Left kidney (tissue), 8 donors: ENCODE measurements around the gene PSMC3. TPM values are rescaled to one million over a fixed set of nuclear protein-coding genes. Genes with fewer than 3 reads are reported as not detected.

Source experiments
- DNase-seq: peaks from one replicate; pipeline ENCODE4 v3.0.0-alpha.2; 2013
- long read RNA-seq, 8 donors: transcript quantifications; one replicate each; lab custom pipeline, GENCODE V29; 2026
- polyA plus RNA-seq: library from polyadenylated mRNA; unstranded; fragments of 120-200 nt; gene quantifications from one replicate; pipeline ENCODE4 v1.2.1, GENCODE V29; 2013; ENCODE audit not compliant: insufficient read length

The PSMC3 gene
- polyA plus RNA-seq, result 164 TPM
- long read RNA-seq, donor 1, transcript PSMC3-212 (12 exons, 1,373 nt), result major isoform, 32 of 65 reads
- long read RNA-seq, donor 1, partial matches to known transcripts, result 32 of 65 reads
- long read RNA-seq, donor 1, other reads (novel, unspliced or antisense), result 0 of 65 reads
- long read RNA-seq, donor 2, transcript PSMC3-212 (12 exons, 1,373 nt), result major isoform, 32 of 60 reads
- long read RNA-seq, donor 2, partial matches to known transcripts, result 25 of 60 reads
- long read RNA-seq, donor 2, other reads (novel, unspliced or antisense), result 0 of 60 reads
- long read RNA-seq, donor 3, transcript PSMC3-212 (12 exons, 1,373 nt), result major isoform, 33 of 65 reads
- long read RNA-seq, donor 3, partial matches to known transcripts, result 32 of 65 reads
- long read RNA-seq, donor 3, other reads (novel, unspliced or antisense), result 0 of 65 reads
- long read RNA-seq, donor 4, partial matches to known transcripts, result 0 of 4 reads
- long read RNA-seq, donor 4, other reads (novel, unspliced or antisense), result 0 of 4 reads
- long read RNA-seq, donor 5, transcript PSMC3-212 (12 exons, 1,373 nt), result major isoform, 85 of 164 reads
- long read RNA-seq, donor 5, partial matches to known transcripts, result 76 of 164 reads
- long read RNA-seq, donor 5, other reads (novel, unspliced or antisense), result 0 of 164 reads
- long read RNA-seq, donor 6, transcript PSMC3-212 (12 exons, 1,373 nt), result major isoform, 43 of 73 reads
- long read RNA-seq, donor 6, partial matches to known transcripts, result 28 of 73 reads
- long read RNA-seq, donor 6, other reads (novel, unspliced or antisense), result 0 of 73 reads
- long read RNA-seq, donor 7, transcript PSMC3-212 (12 exons, 1,373 nt), result major isoform, 38 of 104 reads
- long read RNA-seq, donor 7, partial matches to known transcripts, result 60 of 104 reads
- long read RNA-seq, donor 7, other reads (novel, unspliced or antisense), result 0 of 104 reads
- long read RNA-seq, donor 8, transcript PSMC3-212 (12 exons, 1,373 nt), result major isoform, 21 of 27 reads
- long read RNA-seq, donor 8, partial matches to known transcripts, result 5 of 27 reads
- long read RNA-seq, donor 8, other reads (novel, unspliced or antisense), result 0 of 27 reads

DNA sequence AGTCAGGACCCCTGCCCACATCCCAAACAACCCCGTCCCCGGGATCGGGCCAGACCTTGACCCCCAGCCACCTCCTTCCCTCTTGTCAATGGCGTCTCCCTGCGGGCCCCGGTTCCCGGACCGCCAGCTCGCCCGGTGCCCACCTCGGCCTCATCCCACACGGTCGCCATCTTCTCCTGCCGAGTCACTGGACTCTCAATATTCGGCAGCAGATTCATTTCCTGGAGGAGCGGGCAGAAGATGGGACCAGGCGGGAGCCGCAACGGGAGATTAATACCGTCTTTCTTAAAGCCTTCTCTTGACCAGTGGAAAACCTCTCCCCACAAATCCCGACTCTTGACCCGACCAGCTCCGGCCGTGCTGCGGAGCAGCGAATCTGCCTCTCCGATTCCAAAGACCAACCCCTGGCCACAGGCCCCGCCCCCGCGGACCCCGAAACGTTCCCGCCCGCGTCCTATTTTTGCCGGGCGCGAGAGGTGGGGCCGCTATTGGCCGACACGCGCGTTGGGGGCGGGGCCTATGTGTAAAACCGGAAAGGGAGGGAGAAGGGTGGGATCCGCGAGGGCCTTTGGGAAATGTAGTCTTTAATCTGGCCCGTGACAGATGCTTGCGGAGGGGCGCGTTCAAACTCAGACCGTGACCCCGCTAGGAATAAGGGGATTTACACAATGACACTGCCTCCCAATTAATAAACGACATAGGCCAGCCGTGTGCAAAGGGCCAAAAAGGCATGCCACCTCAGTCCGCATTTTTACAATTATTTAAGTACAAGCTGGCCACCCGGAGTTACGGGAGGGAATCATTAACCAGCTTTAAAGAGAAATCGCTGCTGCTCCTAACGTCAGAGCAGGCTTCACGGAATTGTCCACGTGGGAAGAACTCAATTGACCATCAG, at the start of gene PSMC3:
TSS of gene PSMC3 (minus strand) at position 378 of the 895 bp plus-strand sequence. CDS start at position 218, 160 bp downstream.
- DNase-seq, result peak; percentile 98

DNA sequence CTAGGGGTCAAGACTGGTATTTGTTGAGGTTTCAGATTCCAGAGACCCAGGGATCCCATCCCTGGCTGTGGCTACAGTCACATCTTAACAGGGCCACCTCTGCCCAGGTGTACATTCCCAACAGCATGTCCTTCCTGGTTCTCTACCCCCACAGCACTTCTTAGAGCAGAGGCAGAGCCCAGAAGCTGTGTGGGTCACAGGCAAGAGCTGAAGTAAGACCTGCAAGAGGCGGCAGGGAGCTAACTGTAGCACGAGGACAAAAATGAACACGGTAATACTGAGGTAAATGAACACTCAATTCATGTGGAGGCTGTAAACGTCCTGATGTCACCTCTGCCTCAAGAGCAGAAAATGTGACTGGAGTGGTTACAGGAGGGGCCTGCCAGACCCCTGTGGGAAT, 44.4 kb upstream of the PSMC3 start:
- DNase-seq, result no peak

DNA sequence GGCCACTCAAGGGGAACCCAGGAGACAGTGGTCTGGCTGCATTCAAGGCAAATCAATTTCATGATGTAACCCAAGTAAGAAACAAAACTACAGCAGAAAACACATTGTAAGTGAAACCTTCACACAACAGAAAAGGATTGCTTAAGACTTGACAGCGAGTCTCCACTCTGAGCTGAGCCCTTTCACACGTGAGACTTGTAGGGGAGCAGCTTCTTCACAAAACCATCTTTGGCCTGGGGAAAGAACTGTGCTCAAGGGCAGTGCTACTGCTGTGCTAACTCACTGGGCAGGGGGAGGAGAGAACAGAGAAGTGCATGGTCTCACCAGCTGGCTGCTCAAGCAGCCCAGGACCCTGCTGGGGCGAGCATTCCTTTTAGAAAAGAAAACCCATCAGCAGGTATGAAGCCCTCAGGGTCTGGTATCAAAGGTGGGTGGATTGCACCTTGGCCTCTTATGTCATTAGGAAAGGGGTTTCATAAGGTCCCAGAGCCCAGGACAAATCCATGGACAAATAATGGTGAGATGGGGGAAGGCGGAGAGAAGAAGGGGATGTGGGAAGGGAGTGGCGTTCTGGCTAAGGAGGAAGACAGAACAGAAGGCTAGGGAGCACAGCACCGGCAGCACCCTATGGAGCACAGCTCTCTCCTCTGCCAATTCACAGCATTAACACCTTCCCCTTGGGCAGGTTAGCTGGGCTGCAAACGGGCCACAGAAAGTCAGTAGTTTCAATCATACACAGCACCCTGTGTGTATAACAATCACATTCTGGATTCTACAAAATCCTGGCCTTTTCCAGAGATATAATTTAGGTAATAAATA, 43.3 kb upstream of the PSMC3 start:
- no peak for DNase-seq

DNA sequence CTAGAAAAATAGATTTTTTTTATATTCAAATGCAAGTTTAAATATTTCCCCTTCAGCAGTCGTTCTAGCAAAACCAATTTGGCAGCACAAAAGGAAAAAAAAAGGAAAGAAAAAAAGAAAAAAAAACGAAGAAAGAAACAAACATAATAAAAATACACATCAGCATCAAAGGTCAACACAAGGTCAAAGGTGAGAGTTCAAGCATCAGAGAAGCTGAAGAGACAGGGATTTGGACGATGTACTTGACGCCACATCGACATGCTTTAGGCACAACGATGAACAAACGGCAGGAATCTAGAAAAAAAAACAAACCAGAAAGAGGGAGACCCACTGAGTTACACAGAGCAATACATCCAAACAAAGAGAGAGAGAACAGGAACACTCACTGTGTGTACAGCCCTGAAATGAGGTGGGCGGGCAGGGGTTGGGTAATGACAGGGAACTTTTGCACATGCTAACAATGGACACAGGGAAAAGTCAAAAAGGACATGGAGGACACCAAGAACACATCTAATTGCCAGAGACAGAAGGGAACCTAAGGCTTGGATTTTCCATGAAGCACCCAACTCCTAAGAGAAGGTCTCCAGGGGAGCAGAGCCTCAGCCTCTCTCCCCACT, 42.5 kb upstream of the PSMC3 start:
- DNase-seq, result no peak

DNA sequence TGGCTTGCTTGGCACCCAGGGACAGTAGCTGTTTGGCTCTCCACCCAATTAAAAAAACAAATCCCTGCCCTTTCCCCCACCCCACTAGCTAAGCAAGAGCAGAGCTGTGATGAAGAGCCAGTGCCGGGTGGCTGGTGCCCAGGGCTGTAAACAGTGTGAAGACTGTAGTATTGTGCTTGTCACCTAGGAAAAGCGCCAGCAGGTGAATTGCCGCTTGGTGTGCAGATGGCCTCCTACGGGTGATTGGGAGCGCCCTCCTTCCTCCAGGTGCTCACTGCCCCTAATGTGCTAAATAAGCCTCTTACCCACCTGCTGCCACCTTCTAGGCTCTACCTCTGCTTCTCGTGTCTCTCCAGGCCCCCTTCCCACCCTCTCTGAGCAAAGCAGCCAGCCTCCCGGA, 41.1 kb upstream of the PSMC3 start:
- no peak for DNase-seq

DNA sequence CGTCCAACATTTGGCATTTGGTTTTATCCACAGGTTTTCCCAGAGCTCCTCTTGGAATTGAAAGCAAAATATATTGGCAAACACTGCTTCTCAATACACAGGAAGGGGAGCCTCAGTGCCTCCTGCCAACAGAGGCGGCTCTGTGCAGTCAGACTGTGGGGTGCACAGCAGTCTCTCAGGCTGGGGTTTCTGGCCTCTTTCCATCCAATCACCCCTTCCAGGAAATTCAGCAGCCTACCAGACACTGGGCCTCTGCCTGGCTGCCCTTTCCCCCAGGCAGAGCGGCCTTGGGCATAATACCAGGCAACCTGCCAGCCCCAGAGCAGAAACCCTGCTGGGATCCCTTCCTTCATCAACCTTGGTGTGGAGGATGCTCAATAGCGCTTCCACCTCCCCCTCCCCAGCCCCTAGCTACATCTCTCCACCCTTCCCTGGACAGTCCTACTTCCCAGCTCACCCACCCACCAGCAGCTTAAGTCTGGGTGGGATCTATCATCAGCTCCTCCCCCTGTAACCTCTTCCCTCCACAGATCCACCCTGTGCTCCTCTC, 40.5 kb upstream of the PSMC3 start:
- no peak for DNase-seq

DNA sequence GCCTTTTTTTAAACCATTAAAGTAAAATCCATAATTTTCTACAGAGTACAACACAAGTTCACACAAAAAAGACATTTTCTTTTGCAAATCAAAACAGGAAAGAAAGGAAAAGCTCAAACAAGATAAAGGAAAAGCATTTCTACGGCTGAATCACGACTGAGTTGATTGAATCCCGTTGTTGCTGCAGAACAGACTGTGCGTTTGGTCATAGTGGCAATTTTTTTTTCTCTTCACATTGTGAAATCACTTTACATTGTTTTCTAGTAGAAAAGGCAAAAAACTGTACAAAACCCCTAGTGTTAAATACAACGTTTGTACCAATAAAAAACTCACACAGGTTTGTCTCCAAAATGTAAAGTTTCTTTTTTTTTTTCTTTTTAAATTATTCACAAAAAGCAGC, 40.0 kb upstream of the PSMC3 start:
- no peak for DNase-seq

DNA sequence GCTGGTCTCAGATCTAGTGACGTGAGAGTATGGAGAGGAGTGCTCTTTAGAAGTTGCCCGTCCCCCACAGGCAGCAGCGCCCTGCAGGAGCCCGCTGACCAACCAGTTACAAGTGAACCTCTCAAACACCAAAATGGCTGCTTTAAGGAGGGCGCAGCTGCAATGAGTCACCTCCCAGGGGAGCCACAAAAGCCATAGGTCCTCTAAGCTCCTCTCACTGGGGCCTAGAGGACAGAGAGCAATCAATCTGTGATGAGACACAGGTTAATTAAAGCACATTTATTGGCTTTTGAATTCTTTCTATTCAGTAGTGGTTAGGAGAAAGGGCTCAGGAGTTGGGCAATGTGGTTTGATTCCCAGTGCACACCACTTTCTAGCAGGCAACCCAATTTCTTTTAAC, 38.2 kb upstream of the PSMC3 start:
- no peak for DNase-seq

DNA sequence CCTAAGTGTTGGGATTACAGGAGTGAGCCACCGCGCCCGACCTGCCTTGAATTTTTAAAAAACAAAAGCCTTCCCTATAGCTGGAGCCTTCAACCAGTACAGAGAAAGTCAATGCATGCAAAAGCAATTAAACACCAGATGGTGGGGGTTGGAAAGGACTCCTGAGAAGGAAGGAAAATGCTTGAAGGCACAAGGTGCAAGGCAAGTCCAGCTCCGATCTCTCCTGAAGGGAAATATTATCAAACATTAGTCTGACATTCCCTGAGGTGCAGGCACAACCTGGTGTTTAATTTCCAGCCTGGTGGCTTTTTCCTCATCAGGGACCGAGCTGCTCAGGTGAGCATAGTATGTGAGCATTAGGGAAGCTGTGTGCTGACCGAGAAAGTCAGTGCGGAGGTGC, 35.6 kb upstream of the PSMC3 start:
- DNase-seq, result no peak

DNA sequence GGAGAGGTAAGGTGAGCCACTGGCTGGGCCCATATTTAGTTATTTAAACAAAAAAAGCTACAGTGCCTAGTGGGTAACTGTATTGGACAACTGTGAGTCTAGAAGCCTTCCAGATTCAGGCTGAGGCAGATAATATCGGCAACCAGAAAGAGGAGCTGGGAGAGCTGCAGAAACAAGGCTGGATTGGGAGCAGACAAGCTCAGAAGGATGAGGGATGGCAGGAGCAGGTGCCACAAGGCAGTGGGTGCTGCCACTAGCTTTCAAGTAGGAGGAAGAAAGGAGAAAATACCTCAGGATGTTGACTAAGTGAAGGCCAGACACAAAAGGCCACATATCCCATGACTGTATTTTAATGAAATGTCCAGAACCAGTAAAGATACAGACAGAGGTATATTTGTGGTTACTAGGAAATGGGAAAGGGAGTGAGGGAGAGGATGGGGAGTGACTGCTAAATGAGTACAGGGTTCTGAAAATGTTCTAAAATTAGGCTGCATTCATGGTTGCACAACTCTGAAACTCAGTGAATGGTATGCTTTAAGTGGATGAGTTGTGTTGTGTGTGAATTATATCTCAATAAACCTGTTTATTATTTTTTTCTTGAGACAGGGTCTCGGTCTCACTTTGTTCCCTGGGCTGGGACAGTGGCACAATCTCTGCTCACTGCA, 34.5 kb upstream of the PSMC3 start:
- DNase-seq, result no peak

DNA sequence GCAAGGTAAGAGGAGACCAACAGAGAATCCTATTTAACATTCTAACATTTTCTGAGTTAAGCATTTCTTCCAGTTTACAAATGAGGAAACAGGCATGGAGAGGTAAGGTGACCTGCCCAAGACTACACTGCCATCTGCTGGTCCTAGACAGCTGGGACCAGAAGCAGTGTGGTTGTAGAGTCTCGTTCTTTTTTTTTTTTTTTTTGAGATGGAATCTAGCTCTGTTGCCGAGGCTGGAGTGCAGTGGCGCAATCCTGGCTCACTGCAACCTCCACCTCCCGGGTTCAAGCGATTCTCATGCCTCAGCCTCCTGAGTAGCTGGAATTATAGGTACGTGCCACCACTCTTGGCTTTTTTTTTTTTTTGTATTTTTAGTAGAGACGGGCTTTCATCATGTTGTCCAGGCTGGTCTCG, 28.0 kb upstream of the PSMC3 start:
- peak; percentile 79 for DNase-seq

DNA sequence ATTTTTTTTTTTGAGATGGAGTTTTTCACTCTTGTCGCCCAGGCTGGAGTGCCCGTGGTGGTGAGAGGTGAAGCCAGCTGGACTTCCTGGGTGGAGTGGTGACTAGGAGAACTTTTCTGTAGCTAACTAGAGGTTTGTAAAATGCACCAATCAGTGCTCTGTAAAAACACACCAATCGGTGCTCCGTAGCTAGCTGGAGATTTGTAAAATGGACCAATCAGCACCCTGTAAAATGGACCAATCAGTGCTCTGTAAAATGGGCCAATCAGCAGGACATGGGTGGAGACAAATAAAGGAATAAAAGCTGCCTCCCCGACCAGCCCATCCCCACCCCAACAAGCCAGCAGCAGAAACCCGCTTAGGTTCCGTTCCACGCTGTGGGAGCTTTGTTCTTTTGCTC, 27.1 kb upstream of the PSMC3 start:
- no peak for DNase-seq

DNA sequence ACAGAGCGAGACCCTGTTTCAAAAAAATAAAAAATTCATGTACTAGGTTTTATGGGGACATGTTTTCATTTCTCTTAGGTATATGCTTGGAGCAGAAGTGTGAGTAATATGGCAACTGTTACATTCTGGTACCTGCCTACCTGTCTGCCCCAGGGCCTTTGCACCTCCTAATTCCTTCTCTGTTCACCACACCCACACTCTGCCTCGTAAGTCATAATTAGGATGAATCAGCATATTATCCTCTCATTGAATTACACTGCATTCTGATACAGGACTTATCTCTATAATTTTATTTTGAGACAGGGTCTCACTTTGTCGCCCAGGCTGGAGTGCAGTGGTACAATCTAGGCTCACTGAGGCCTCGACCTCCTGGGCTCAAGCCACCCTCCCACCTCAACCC, 25.8 kb upstream of the PSMC3 start:
- DNase-seq, result no peak

DNA sequence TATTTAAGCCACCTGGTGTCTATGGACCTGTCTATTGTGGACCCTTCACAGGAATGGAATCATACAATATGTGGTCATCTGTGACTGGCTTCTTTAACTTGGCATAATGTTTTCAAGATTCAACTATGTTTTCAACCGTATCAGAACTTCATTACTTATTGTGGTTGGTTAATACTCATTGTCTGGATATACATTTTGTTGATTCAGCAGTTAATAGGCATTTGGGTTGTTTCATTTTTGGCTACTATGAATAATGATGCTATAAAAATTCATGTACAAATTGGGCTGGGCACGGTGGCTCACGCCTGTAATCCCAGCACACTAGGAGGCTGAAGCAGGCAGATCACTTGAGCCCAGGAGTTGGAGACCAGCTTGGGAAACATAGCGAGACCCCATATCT, 25.2 kb upstream of the PSMC3 start:
- no peak for DNase-seq

DNA sequence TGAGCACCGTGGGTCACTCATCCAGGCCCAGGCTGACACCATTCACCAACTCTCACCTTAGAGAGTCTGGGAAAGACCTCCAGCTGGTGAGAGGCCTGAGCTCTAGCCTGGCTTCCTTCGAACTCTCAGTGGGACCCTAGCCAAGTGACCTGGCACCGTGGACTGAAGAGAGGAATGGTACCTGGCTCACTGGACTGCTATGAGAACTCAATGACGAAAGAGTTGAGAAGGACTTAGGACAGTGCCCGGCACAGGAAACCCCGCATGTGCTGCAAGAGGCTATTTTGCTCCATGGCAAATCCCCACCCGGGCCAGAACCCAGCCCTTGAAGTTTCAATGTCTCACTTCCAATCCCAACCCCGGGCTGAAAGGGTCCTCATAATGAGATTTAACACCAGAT, 23.3 kb upstream of the PSMC3 start:
- DNase-seq, result no peak

DNA sequence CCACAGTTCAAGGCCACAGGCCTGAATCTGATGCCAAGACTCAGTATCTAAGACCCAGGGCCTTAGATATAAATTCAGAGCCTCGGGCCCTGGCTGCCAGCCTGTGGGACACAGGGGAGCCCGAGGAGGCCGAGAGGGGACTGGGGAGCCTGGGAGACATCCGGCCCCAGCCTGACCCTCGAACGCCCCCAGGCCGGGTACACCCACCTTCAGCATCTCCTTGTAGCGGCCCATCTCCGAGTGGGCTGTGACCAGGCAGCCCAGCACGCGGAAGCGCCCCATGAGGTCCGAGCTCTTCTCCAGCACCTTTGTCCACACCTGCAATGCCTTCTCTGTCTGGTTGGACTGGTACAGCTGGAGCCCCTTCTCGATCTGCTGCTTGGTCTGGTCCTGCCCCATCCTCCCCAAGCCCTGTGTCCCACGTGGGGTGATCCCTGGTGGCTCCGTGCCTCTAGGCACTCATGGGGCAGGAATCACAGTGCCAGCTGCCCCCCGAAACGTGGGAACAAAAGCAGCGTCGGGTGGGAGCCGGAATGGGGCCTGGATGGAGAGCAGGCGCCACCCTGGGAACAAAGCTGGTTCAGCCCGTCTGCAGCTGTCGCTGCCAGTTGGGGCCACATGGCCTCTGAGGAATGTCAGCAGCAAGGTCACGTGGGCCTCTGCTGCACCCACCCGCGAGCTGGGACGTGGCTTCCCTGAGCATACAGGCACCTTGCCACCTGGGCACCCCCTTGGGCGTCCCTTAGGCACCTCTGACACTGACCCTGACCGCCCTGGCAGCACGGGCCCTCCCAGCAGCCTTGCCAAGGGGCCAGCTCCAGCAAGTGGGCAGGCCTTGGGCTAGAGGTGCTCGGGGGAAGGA, 22.6 kb upstream of the PSMC3 start, which contains the start of gene RAPSN:
TSS of gene RAPSN (minus strand) at position 571 of the 862 bp plus-strand sequence. CDS start at position 399, 172 bp downstream.
- DNase-seq, result no peak

DNA sequence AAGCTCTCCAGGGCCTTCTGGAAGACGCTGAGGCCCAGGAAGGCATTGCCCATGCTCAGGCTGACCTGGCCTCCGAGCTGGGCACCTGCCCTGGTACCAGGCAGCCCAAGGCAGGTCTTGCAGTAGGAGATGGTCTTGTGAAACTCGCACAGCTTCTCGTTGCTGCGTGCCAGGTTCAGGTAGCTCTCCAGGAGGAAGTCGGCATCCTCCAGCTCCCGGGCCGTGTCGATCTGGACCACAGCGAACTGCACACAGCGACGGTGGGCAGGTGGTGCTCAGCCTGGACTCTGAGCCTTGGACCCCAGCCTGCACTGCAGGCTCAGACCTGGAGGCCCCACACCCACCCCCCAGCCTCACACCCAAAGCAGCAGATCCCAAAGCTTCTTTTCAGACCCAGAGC, 21.7 kb upstream of the PSMC3 start:
- DNase-seq, result no peak

DNA sequence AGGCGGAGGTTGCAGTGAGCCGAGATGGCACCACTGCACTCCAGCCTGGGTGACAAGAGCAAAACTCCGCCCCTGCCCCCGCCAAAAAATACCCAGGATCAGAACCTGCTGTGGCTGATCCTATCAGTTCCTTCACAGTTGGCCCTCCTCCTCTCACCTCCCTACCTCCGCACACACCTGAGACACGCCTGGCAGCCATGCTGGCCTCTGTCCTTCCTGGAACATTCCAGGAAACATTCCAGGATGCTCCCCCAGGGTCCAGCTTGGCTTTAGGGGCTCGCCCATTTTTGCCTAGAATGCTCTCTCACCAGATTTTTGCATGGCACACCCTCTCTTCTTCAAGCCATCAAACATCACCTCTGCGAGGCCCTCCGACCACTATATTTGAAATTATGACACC, 20.6 kb upstream of the PSMC3 start:
- no peak for DNase-seq
